HepG2 (cell line): ENCODE measurements around the gene FKBP10. TPM values are rescaled to one million over a fixed set of nuclear protein-coding genes. Genes with fewer than 3 reads are reported as not detected.
A peak's percentile ranks its signal among the peaks of the same experiment; 100 is the strongest.

Experiments
- ATAC-seq: fragments of 200-7000 bp; cut with Tn5 transposase; 3 replicates; pipeline ENCODE4 v1.9.1; 2020; ENCODE audit warnings: mild to moderate bottlenecking, moderate library complexity
- BruUV-seq: library from RNA; stranded (reverse); fragments of 400-500 nt; replicated peaks from 2 replicates; lab custom pipeline; 2021; lab: Mats Ljungman, UMichigan
- CTCF ChIA-PET: fragments of 300-600 bp; formaldehyde crosslinking; extraction: SDS; loops from one replicate; lab custom pipeline; 2021; ENCODE audit warnings: low total read pairs, inconsistent platforms, low intra/inter-chr PET ratio; lab: Yijun Ruan, JAX
- POLR2A ChIA-PET: fragments of 350-600 bp; sonication (Branson Sonifier 250); formaldehyde crosslinking; loops from one replicate; lab custom pipeline; 2020; ENCODE audit warnings: antibody characterized with exemption, inconsistent platforms; lab: Yijun Ruan, JAX
- DNase-seq: peaks from one replicate; pipeline ENCODE4 v3.0.0-alpha.2; 2015; ENCODE audit warnings: low spot score
- FAIRE-seq: peaks from 3 replicates; lab custom pipeline; 2011; peaks lifted over from hg19 to GRCh38; lab: Jason Lieb, UNC
- H2AFZ ChIP-seq: one replicate; pipeline ENCODE4 v1.6.1; 2011; ENCODE audit warnings: low read length, inconsistent platforms
- H3K27ac ChIP-seq: fragments of 300-600 bp; 3 replicates; pipeline ENCODE4 v1.8.0; 2011; ENCODE audit warnings: mixed run types, mild to moderate bottlenecking, mixed read lengths, low read length, inconsistent platforms; ENCODE audit not compliant: insufficient read depth; ENCODE audit errors: extremely low read length
- H3K27me3 ChIP-seq, 2 experiments: fragments of 200-600 bp in 1 of 2; 2 replicates in 1 of 2; 3 replicates in 1 of 2; pipeline versions ENCODE4 v1.6.0 to v1.8.0; 2011; ENCODE audit warnings: low read length in 2 of 2, mild to moderate bottlenecking in 2 of 2, moderate library complexity in 2 of 2, inconsistent platforms in 1 of 2; ENCODE audit not compliant: insufficient read depth in 2 of 2, control insufficient read depth in 1 of 2
- H3K36me3 ChIP-seq, 2 experiments: fragments of 200-600 bp in 1 of 2; replicated peaks in 1 of 2; 2 replicates in 1 of 2; 3 replicates in 1 of 2; pipeline versions ENCODE4 v1.5.1 to v1.8.0; 2011; ENCODE audit warnings: low read length in 2 of 2, inconsistent platforms in 1 of 2; ENCODE audit not compliant: insufficient read depth in 2 of 2, control insufficient read depth in 1 of 2
- H3K4me1 ChIP-seq: 2 replicates; pipeline ENCODE4 v1.5.1; 2012; ENCODE audit warnings: low read length, inconsistent platforms; ENCODE audit not compliant: insufficient read depth
- H3K4me2 ChIP-seq: 2 replicates; pipeline ENCODE4 v1.6.0; 2011; ENCODE audit warnings: low read depth, low read length, inconsistent platforms
- H3K4me3 ChIP-seq, 3 experiments: fragments of 200-600 bp in 1 of 3; sonication (generic), shearing (Covaris generic) in 1 of 3; replicated peaks in 1 of 3; 2 replicates each; pipeline ENCODE4 v1.5.1; 2011 to 2016; ENCODE audit warnings: low read length in 3 of 3, inconsistent platforms in 2 of 3, low read depth in 2 of 3, mild to moderate bottlenecking in 2 of 3, control low read depth in 1 of 3, mixed read lengths in 1 of 3; ENCODE audit not compliant: insufficient read depth in 1 of 3
- H3K79me2 ChIP-seq: one replicate; pipeline ENCODE4 v1.6.1; 2011; ENCODE audit warnings: low read length, inconsistent platforms; ENCODE audit not compliant: insufficient read depth
- H3K9ac ChIP-seq: 2 replicates; pipeline ENCODE4 v1.6.0; 2011; ENCODE audit warnings: mild to moderate bottlenecking, low read depth, low read length, inconsistent platforms; ENCODE audit not compliant: insufficient read depth
- H3K9me3 ChIP-seq: 2 replicates; pipeline ENCODE4 v1.5.1; 2012; ENCODE audit warnings: mild to moderate bottlenecking, low read length
- H4K20me1 ChIP-seq: 2 replicates; pipeline ENCODE4 v1.6.0; 2011; ENCODE audit warnings: inconsistent platforms, mild to moderate bottlenecking, low read length, moderate library complexity; ENCODE audit not compliant: insufficient read depth
- AGO1 ChIP-seq: fragments of 200-400 bp; formaldehyde crosslinking; IDR thresholded peaks from 2 replicates; pipeline ENCODE4 v1.6.1; 2017; ENCODE audit warnings: mild to moderate bottlenecking, low read depth, low read length, moderate library complexity; ENCODE audit not compliant: poor library complexity, severe bottlenecking
- CCAR2 ChIP-seq: fragments of 200-400 bp; formaldehyde crosslinking; optimal IDR thresholded peaks from 2 replicates; pipeline ENCODE3; 2018; ENCODE audit warnings: low read depth, mild to moderate bottlenecking, low read length, moderate library complexity
- EHMT2 ChIP-seq: fragments of 200-600 bp; sonication (generic); IDR thresholded peaks from 2 replicates; pipeline ENCODE4 v1.7.0; 2017; ENCODE audit warnings: antibody characterized with exemption, low read depth, low read length, borderline replicate concordance
- HNRNPLL ChIP-seq: fragments of 200-400 bp; formaldehyde crosslinking; IDR thresholded peaks from 2 replicates; pipeline ENCODE4 v1.6.1; 2017; ENCODE audit warnings: mild to moderate bottlenecking, low read depth, low read length; ENCODE audit not compliant: poor library complexity, severe bottlenecking
- LCORL ChIP-seq, 2 experiments: fragments of 450-650 bp in 1 of 2; sonication (generic) in 1 of 2; formaldehyde crosslinking in 1 of 2; IDR thresholded peaks; 2 replicates each; pipeline versions ENCODE4 v1.5.0 to v1.6.1; 2017 to 2020; ENCODE audit warnings: antibody characterized with exemption in 1 of 2, missing genetic modification reagents in 1 of 2
- ZNF430 ChIP-seq: sonication (generic); formaldehyde crosslinking; IDR thresholded peaks from 2 replicates; pipeline ENCODE4 v1.9.0; 2021; ENCODE audit warnings: mild to moderate bottlenecking, missing genetic modification reagents
- ZNF441 ChIP-seq: sonication (generic); formaldehyde crosslinking; IDR thresholded peaks from 2 replicates; pipeline ENCODE4 v1.7.0; 2021; ENCODE audit warnings: missing genetic modification reagents, borderline replicate concordance
- ZNF468 ChIP-seq: sonication (generic); formaldehyde crosslinking; IDR thresholded peaks from 2 replicates; pipeline ENCODE4 v1.8.0; 2022; ENCODE audit warnings: mild to moderate bottlenecking, moderate library complexity, missing genetic modification reagents
- ZSCAN30 ChIP-seq: sonication (generic); formaldehyde crosslinking; IDR thresholded peaks from 2 replicates; pipeline ENCODE4 v1.5.0; 2020; ENCODE audit warnings: mild to moderate bottlenecking, missing genetic modification reagents
- WGBS: methylation state at CpG from one replicate; pipeline ENCODE4 v1.1.6; 2017; ENCODE audit warnings: low lambda C conversion rate; 5-methylcytosine and 5-hydroxymethylcytosine counted together
- in situ Hi-C: cut with HindIII; loops from 2 replicates; pipeline ENCODE4 v1.10.0; 2017; ENCODE audit warnings: low pct_unique_long_range_greater_than_20kb; ENCODE audit not compliant: extremely low pct_ligation_motif_present
- intact Hi-C: fragments of 100-400 bp; cut with micrococcal nuclease; formaldehyde crosslinking; loops from one replicate; pipeline ENCODE4 v1.10.0; 2022; ENCODE audit not compliant: unreplicated experiment
- polyA plus RNA-seq, 8 experiments: library from polyadenylated mRNA; depleted of rRNA in 3 of 8; stranded (reverse) in 7 of 8; unstranded in 1 of 8; fragments of >200 nt; fragmentation: Illumina TruSeq in 4 of 8; extraction: Trizol in 4 of 8; gene quantifications; 2 replicates each; pipeline versions ENCODE4 v1.2.1 to v1.2.3, GENCODE V29; 2011 to 2016; ENCODE audit warnings: low read depth in 4 of 8, missing spikeins in 1 of 8, mixed read lengths in 1 of 8; ENCODE audit not compliant: insufficient read depth in 1 of 8
- total RNA-seq, 5 experiments: library from RNA; depleted of rRNA; stranded (reverse); fragments of >200 nt; fragmentation: Illumina TruSeq; extraction: Trizol; gene quantifications; 2 replicates each; pipeline ENCODE4 v1.2.3, GENCODE V29; 2016; ENCODE audit warnings: low read depth in 1 of 5
- TF ChIP-seq, protein P1 (sequence below): sonication (generic); formaldehyde crosslinking; IDR thresholded peaks from 2 replicates; pipeline ENCODE4 v1.5.0; 2020; ENCODE audit warnings: missing genetic modification reagents, mild to moderate bottlenecking, borderline replicate concordance
- TF ChIP-seq, protein P2 (sequence below): sonication (generic); formaldehyde crosslinking; IDR thresholded peaks from 2 replicates; pipeline ENCODE4 v1.4.0; 2020; ENCODE audit warnings: missing genetic modification reagents, borderline replicate concordance
- TF ChIP-seq, protein P3 (sequence below): sonication (generic); formaldehyde crosslinking; IDR thresholded peaks from 2 replicates; pipeline ENCODE4 v1.4.0; 2020; ENCODE audit warnings: mild to moderate bottlenecking, missing genetic modification reagents, borderline replicate concordance
- TF ChIP-seq, protein P4 (sequence below): IDR thresholded peaks from 2 replicates; pipeline ENCODE4 v1.6.1; 2016

FKBP10 gene
- total and polyA plus RNA-seq, 2 of the 13 experiments (the other 11 are each of a cell fraction or from before 2014, with no cell fraction given): 149 to 573 TPM

DNA sequence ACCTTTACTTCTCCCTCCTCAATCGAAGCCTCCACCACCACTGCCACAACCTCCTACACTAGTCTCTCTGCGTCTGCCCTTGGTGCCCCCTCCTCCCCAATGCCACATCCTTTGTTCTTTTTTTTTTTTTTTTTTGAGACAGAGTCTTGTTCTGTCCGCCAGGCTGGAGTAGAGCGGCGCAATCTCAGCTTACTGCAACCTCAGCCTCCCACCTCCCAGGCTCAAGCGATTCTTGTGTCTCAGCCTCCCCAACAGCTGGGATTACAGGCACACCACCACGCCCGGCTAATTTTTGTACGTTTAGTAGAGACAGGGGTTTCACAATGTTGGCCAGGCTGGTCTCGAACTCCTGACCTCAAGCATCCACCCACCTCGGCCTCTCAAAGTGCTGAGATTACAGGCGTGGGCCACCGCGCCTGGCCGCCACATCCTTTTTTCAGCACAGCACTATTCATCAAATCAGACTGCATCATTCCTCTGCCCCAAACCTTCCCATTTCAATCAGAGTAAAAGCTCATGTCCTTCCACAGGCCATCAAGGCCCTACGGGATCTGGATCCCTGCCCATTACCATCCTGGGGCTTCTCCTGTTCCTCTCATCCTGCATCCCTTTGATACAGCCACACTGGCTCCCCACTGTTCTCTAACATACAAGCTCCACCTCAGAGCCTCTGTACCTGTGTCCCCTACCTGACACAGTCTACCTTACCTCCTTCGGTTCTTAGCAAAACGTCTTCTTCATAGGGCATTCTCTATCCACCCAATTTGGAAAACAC lies 50.5 kb downstream of the FKBP10 start (continued):
- TF ChIP-seq, protein P1, sequence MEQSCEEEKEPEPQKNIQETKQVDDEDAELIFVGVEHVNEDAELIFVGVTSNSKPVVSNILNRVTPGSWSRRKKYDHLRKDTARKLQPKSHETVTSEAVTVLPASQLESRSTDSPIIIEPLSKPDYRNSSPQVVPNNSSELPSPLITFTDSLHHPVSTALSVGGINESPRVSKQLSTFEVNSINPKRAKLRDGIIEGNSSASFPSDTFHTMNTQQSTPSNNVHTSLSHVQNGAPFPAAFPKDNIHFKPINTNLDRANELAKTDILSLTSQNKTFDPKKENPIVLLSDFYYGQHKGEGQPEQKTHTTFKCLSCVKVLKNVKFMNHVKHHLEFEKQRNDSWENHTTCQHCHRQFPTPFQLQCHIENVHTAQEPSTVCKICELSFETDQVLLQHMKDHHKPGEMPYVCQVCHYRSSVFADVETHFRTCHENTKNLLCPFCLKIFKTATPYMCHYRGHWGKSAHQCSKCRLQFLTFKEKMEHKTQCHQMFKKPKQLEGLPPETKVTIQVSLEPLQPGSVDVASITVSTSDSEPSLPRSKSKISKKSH: no peak; the same call in 1 of the 2 replicates
- TF ChIP-seq EHMT2: no peak

DNA sequence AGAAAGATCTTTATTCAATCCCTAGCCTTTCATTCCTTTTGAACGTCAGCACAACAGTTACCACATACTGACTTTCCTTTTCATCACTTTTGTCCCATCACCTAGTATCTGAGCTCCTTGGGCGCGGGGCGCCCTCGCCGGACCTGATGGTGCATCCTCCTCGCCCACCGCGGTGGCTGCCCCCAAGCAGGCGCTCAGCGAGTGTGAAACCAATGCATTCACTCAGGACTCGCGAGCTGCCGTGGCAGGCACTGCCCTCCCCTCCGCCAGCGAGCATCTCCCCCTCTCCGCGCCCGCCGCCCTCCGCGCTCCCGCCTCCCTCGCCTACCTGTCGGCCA lies 51.7 kb downstream of the FKBP10 start:
- DNase-seq: no peak
- Histone ChIP-seq H4K20me1 (peaks cover 31% of the 10 kb centered on the region), H3K79me2 (peaks cover 51% of the 10 kb centered on the region), H3K4me3 (peak overlapping the region; percentile 83 to 98 (median 91)), H3K9me3 (no peaks in the 10 kb centered on the region), H3K4me1 (peaks cover 56% of the 10 kb centered on the region), H3K9ac (peak overlapping the region; percentile 95), H3K27ac (peak overlapping the region; percentile 79), H3K36me3 (peaks cover 2 to 5% of the 10 kb centered on the region in 2 experiments), H3K4me2 (peak overlapping the region; percentile 88), H2AFZ (no peak overlapping the region), H3K27me3 (no peaks in the 10 kb centered on the region; a peak in 1 of 5 replicates)
- ChIA-PET POLR2A (interaction anchor here (0.7 to 3.1 kb wide), 22 partner anchors 9 to 176 kb away, joined by 3 to 24 read pairs (median 7); partner anchors contain the start of genes ACLY, FKBP10, JUP and KLHL10), CTCF (no interaction called here)
- 1% methylated on average over 25 of the region's 25 CpGs for WGBS
- in situ Hi-C loops: no loop called here
- FAIRE-seq: no peak
- no TSS peak for BruUV-seq
- intact Hi-C loops: loop anchor here (10.0 kb wide), 1 partner anchor 50 kb away; the partner anchor contains the start of genes FKBP10 and P3H4
- peak; percentile 50; the same call in 2 of the 3 replicates for ATAC-seq
- TF ChIP-seq LCORL (IDR thresholded peaks at IDR 0.05) (no peak), LCORL (CRISPR knock-in tag; IDR thresholded peaks at IDR 0.05) (peak; percentile 61), CCAR2 (no peak), ZNF468 (CRISPR knock-in tag) (no peak), ZNF430 (CRISPR knock-in tag) (no peak), ZSCAN30 (0 out of 2 replicates have a peak, but pooled peaks have one; percentile 0), ZNF441 (CRISPR knock-in tag) (no peak), AGO1 (no peak), HNRNPLL (no peak)
- TF ChIP-seq, protein P2, sequence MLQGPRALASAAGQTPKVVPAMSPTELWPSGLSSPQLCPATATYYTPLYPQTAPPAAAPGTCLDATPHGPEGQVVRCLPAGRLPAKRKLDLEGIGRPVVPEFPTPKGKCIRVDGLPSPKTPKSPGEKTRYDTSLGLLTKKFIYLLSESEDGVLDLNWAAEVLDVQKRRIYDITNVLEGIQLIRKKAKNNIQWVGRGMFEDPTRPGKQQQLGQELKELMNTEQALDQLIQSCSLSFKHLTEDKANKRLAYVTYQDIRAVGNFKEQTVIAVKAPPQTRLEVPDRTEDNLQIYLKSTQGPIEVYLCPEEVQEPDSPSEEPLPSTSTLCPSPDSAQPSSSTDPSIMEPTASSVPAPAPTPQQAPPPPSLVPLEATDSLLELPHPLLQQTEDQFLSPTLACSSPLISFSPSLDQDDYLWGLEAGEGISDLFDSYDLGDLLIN (CRISPR knock-in tag): no peak
- TF ChIP-seq, protein P3, sequence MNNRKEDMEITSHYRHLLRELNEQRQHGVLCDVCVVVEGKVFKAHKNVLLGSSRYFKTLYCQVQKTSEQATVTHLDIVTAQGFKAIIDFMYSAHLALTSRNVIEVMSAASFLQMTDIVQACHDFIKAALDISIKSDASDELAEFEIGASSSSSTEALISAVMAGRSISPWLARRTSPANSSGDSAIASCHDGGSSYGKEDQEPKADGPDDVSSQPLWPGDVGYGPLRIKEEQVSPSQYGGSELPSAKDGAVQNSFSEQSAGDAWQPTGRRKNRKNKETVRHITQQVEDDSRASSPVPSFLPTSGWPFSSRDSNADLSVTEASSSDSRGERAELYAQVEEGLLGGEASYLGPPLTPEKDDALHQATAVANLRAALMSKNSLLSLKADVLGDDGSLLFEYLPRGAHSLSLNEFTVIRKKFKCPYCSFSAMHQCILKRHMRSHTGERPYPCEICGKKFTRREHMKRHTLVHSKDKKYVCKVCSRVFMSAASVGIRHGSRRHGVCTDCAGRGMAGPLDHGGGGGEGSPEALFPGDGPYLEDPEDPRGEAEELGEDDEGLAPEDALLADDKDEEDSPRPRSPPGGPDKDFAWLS (CRISPR knock-in tag): no peak
- TF ChIP-seq, protein P4, sequence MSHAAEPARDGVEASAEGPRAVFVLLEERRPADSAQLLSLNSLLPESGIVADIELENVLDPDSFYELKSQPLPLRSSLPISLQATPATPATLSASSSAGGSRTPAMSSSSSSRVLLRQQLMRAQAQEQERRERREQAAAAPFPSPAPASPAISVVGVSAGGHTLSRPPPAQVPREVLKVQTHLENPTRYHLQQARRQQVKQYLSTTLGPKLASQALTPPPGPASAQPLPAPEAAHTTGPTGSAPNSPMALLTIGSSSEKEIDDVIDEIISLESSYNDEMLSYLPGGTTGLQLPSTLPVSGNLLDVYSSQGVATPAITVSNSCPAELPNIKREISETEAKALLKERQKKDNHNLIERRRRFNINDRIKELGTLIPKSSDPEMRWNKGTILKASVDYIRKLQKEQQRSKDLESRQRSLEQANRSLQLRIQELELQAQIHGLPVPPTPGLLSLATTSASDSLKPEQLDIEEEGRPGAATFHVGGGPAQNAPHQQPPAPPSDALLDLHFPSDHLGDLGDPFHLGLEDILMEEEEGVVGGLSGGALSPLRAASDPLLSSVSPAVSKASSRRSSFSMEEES (CRISPR knock-in tag): no peak
